Activated B cell treated with CpG ODN at 0.5 μM for 24 hours (primary cell): Measurements from ENCODE around the gene PGBD4. TPM values are rescaled to one million over a fixed set of nuclear protein-coding genes. Genes with fewer than 3 reads are reported as not detected.

Experiments
- ATAC-seq: fragments of 200-7000 bp; cut with Tn5 transposase; one replicate; pipeline ENCODE4 v1.10.0; 2021; ENCODE audit warnings: low read depth, mild to moderate bottlenecking, moderate library complexity
- CTCF ChIA-PET: fragments of 350-600 bp; sonication (Branson Sonifier 250); formaldehyde crosslinking; loops from one replicate; lab custom pipeline; 2021; ENCODE audit warnings: antibody characterized with exemption; lab: Charles Lee
- POLR2A ChIA-PET: fragments of 350-600 bp; sonication (Branson Sonifier 250); formaldehyde crosslinking; loops from one replicate; lab custom pipeline; 2021; ENCODE audit warnings: antibody characterized with exemption; lab: Charles Lee
- DNase-seq: peaks from one replicate; pipeline ENCODE4 v3.0.0; 2022
- H3K27ac Mint-ChIP-seq: one replicate; pipeline ENCODE4 v1.8.0; 2020; ENCODE audit warnings: mixed read lengths
- H3K27me3 Mint-ChIP-seq: one replicate; pipeline ENCODE4 v1.8.0; 2021; ENCODE audit warnings: mixed read lengths
- H3K36me3 Mint-ChIP-seq: one replicate; pipeline ENCODE4 v1.8.0; 2021; ENCODE audit warnings: low read depth, mixed read lengths
- H3K4me1 Mint-ChIP-seq: one replicate; pipeline ENCODE4 v1.8.0; 2021; ENCODE audit warnings: mixed read lengths
- H3K4me3 Mint-ChIP-seq: one replicate; pipeline ENCODE4 v1.8.0; 2020; ENCODE audit warnings: mild to moderate bottlenecking, mixed read lengths
- H3K9me3 Mint-ChIP-seq: one replicate; pipeline ENCODE4 v1.8.0; 2020; ENCODE audit warnings: mixed read lengths
- CTCF ChIP-seq: fragments of 200-600 bp; IDR thresholded peaks from one replicate; pipeline ENCODE4 v1.8.0; 2022; ENCODE audit warnings: antibody characterized with exemption, mild to moderate bottlenecking
- intact Hi-C: fragments of 100-400 bp; cut with micrococcal nuclease; formaldehyde crosslinking; loops from one replicate; pipeline ENCODE4 v1.15.1; 2024
- total RNA-seq: library from RNA; stranded (reverse); gene quantifications from 2 replicates; pipeline ENCODE4 v1.2.3, GENCODE V29; 2022

PGBD4 gene
- total RNA-seq, 1 donor from 2014 or later: 5.3 TPM

DNA sequence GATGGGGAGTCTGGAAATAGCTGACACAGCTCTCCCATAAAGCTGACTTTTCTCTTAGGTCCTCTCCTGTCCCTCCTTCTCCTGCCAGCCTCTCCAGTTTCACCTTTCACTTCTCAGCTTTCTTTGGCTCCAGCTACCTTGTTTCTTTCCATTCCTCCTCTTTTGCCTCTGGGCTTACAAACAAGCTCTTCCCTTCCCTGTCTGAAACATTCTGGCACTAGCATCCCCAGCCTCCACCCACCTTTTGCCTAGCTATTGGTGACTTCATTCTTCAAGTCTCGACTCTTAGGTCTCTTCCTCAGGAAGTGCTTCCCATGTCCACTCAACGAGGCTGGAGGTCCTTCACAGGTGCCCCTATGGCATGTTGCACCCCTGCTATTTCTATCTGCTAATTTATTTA lies 42.4 kb upstream of the PGBD4 start:
- intact Hi-C loops: no loop called here
- ChIA-PET POLR2A (no interaction called here), CTCF (interaction anchor here (0.8 kb wide), 1 partner anchor 150 kb away, joined by 4 read pairs; the partner anchor contains the start of gene KATNBL1)
- no peaks in the 10 kb centered on the region for H3K9me3 Mint-ChIP-seq
- H3K27ac Mint-ChIP-seq: no peak overlapping the region
- peaks cover 4% of the 10 kb centered on the region for H3K4me1 Mint-ChIP-seq
- H3K36me3 Mint-ChIP-seq: no peaks in the 10 kb centered on the region
- ATAC-seq (no peak), DNase-seq (no peak)
- no peak for TF ChIP-seq CTCF
- H3K4me3 Mint-ChIP-seq: no peak overlapping the region
- H3K27me3 Mint-ChIP-seq: no peaks in the 10 kb centered on the region

DNA sequence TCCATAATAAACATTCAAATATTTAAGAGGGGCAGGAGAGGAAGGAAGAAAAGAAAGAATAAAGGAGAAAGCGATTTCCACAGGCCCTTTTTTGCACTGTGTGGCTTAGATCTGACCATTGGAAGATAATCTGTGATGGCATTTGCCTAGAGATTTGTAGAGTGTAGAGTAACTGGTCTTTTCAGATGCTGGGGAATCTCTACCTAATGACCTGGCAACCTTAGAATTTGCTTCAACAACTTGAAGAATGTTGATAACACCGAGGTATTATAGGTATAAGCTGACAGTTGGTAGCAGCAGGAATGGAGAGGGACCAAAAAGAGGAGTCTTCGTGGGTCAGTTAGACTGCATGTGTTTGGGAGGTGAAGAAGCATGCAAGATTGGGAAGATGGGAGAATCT lies 41.9 kb upstream of the PGBD4 start:
- Mint-ChIP-seq H3K4me1 (peaks cover 4% of the 10 kb centered on the region), H3K36me3 (no peaks in the 10 kb centered on the region), H3K27ac (no peak overlapping the region), H3K4me3 (no peak overlapping the region), H3K27me3 (no peaks in the 10 kb centered on the region), H3K9me3 (no peaks in the 10 kb centered on the region)
- no peak for TF ChIP-seq CTCF
- ATAC-seq: no peak
- POLR2A ChIA-PET: no interaction called here
- intact Hi-C loops: no loop called here
- CTCF ChIA-PET: interaction anchor here (0.8 to 2.2 kb wide), 2 partner anchors 150 to 528 kb away, joined by 4 to 11 read pairs; partner anchors contain the start of gene KATNBL1
- no peak for DNase-seq

GRCh38 chr15:34064438-34064837 lies 37.4 kb upstream of the PGBD4 start:
- Mint-ChIP-seq H3K27me3 (no peaks in the 10 kb centered on the region), H3K4me3 (no peak overlapping the region), H3K27ac (no peak overlapping the region), H3K4me1 (peaks cover 4% of the 10 kb centered on the region), H3K9me3 (no peaks in the 10 kb centered on the region), H3K36me3 (no peaks in the 10 kb centered on the region)
- intact Hi-C loops: no loop called here
- ChIA-PET CTCF (interaction anchor here (4.4 kb wide), 1 partner anchor 146 kb away, joined by 53 read pairs; the partner anchor contains the start of gene KATNBL1), POLR2A (no interaction called here)
- no peak for DNase-seq
- no peak for ATAC-seq
- no peak for TF ChIP-seq CTCF

GRCh38 chr15:34065261-34065660 lies 36.6 kb upstream of the PGBD4 start:
- Mint-ChIP-seq H3K36me3 (no peaks in the 10 kb centered on the region), H3K27me3 (no peaks in the 10 kb centered on the region), H3K27ac (no peak overlapping the region), H3K4me1 (peaks cover 4% of the 10 kb centered on the region), H3K4me3 (no peak overlapping the region), H3K9me3 (no peaks in the 10 kb centered on the region)
- CTCF ChIA-PET: interaction anchor here (1.5 kb wide), 1 partner anchor 144 kb away, joined by 7 read pairs; the partner anchor contains the start of gene KATNBL1
- intact Hi-C loops: no loop called here
- POLR2A ChIA-PET: no interaction called here
- DNase-seq (no peak), ATAC-seq (no peak)
- no peak for TF ChIP-seq CTCF

DNA sequence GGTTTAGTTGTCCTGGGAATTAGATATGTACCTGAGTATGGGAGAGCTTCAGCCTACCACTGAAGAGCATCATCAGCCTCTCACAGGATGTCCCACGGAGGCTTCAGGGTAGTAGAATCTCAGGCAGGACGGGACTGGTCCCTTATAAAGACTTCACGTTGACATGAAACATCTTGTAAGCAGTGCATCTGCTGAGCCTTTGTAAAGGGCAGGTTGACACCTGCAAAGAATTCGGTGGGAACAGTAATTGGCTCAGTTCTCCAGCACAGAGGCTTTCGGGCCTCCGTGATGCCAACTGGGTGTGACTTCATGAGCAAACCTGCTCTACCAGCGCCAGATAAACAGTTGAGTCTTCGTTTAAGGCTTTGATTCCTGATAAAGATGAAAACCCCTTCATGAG lies 35.9 kb upstream of the PGBD4 start:
- H3K27me3 Mint-ChIP-seq: no peaks in the 10 kb centered on the region
- CTCF ChIA-PET: interaction anchor here (1.5 kb wide), 1 partner anchor 143 kb away, joined by 7 read pairs; the partner anchor contains the start of gene KATNBL1
- H3K36me3 Mint-ChIP-seq: no peaks in the 10 kb centered on the region
- no peak overlapping the region for H3K4me3 Mint-ChIP-seq
- no peak overlapping the region for H3K27ac Mint-ChIP-seq
- intact Hi-C loops: no loop called here
- DNase-seq (no peak), ATAC-seq (no peak)
- peaks cover 4% of the 10 kb centered on the region for H3K4me1 Mint-ChIP-seq
- no peak for TF ChIP-seq CTCF
- no peaks in the 10 kb centered on the region for H3K9me3 Mint-ChIP-seq
- POLR2A ChIA-PET: no interaction called here
